Stimulated activated CD4-positive, alpha-beta T cell treated with anti-CD3 and anti-CD28 coated beads, Interleukin-1b, Interleukin-23, amount 100 ng/mL, for 24 hours (primary cell): ENCODE results near the gene CELA2A.
"Not testable (repeated sequence)": the region's sequence is repeated elsewhere in the genome, so short reads cannot be mapped to it uniquely, and the experiment has no call there.

Experiments
- DNase-seq, 4 experiments: peaks; one replicate each; pipeline ENCODE4 v3.0.0-alpha.2; 2020; ENCODE audit warnings: low read depth in 4 of 4, low spot score in 1 of 4

CELA2A gene

DNA sequence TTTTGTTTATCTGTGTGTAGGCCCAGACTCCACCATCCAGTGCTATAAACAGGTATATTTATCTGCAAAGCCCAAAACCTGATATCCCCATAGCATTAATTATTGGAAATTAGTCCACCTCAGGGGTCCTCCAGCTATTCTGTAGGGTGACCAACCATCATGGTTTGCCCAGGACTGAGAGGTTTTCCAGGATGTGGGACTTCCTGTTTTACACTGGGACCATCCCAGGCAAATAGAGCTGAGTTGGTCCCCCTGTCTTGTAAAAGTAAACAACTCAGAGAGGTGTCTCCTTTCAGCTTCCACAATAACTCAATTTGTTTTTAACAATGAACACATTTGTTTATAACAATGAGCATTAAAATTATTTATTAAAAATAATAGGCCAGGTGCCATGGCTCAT, 11.6 kb downstream of the CELA2A start:
- no peak for DNase-seq

DNA sequence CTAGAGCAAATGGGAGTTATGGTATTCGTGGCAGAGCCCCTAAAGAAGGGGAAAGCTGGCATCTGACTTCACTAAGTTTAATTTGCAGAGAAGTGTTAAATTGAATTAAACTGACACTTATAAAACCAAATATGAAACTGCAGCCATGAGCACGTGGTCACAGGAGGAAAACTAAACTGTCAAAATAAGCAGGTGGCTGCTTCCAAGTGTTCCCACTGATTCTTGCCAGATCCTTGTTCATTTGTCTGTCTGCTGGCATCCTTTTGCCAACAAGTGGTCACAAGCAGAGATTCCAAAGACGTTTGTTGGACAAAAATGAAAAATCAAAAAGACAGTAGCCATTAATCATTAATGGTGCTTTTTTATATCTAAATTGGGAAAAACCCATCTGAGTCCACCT, 12.8 kb downstream of the CELA2A start:
- no peak for DNase-seq

DNA sequence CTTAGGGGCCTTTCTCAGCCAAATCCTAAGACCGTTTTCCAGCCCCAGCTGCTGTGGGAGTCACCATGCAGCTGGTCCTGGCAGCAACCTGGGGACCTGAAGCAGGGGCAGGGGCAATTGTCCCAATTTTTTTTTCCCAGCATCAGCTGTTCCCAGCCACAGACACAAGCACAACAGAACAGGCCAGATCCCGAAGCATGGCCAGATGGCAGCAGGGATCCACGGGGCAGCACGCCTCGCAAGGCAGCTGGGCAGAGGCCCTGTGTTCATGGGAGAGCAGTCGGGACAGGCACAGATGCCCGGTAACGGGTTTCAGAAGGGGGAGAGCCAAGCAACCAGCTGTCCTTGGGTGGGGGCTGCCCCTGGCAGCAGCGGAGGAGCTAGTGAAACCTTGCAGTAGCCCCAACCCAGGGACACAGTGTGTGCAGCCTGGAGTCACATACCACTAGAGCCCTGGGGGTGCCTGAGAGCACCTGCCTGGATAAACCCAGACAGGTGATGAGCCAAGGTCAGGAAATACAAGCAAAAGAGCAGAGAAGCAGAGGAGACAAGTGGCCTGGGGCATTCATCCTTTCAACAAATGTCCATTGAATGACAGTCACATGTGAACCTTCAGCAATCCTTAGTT, 13.4 kb downstream of the CELA2A start:
- not testable (repeated sequence) for DNase-seq

DNA sequence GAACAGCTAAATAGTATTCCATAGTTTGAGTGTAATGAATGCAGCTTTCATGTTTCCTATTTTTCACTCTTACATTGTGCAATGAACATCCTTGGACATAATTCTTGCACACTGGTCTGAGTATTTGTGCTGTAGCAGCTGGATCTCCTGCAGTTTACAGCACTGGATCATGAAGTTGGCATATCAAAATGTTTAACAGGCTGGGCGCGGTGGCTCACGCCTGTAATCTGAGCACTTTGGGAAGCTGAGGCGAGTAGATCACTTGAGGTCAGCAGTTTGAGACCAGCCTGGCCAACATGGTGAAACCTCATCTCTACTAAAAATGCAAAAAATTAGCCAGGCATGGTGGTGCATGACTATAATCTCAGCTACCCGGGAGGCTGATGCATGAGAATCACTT, 14.5 kb downstream of the CELA2A start:
- not testable (repeated sequence) for DNase-seq

DNA sequence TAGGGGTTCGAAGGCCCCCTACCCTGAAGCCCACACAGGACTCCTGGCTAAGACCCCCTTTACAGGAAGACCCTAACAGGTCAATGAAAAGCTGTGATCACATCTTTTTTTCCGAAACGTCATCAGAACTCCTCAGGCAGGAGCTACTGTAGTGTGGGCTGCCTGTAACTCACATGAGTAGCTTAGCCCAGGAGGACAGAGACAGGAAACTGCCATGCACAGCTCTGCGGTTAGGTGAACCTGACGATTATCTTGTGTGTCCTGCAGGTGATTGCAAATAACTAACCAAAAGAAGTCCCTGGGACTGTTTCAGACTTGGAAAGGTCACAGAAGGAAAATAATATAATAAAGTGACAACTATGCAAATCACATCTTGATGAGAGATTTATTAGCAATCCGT, 15.2 kb downstream of the CELA2A start:
- not testable (repeated sequence) for DNase-seq

DNA sequence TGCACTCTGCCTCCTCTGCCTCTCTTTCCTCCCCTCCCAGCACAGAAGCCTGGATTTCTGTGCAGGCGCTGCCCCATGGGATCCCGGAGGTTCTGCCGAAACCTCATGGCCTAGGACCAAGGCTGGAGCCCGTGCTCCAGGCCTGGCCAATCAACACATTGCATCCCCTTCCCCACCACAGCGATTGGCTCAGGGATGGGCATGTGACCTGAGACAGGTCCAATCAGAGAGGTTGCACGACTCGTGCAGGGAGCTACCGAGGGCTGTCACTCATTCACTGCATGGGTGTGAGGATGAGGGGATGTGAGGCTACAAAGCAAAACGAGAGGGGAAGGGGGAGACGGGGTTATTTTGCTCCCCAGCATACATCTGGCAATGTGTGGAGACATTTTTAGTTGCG, 16.1 kb downstream of the CELA2A start:
- DNase-seq: no peak

DNA sequence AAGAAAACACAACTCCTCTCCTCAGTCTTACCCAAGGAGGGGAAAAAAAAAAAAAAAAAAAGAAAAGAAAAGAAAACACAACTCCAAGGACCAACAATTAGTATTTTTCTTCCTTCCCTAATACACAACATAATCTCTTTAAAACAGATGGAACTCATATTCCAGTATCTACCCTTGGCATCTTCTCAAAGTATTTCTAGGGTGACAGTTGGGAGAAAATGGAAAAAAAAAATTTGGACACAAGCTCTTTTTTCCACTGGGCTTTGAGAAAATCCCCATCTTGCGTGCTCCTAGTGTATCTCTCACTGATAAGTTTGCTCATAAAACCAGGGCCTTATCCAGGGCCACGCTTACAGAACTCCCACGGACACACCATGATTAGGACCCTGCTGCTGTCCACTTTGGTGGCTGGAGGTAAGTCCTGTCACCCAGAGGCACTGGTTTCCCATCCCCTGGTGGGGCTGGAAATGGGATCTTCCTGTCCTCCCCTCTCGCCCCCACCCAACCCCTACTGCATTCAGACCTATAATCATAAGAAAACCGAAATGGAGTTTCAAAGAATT, 19.3 kb downstream of the CELA2A start, which contains the start of gene CELA2B:
Gene CELA2B (plus strand): TSS at position 353 of the 563 bp plus-strand sequence. CDS start 22 bp downstream, at position 375.
- no peak for DNase-seq

DNA sequence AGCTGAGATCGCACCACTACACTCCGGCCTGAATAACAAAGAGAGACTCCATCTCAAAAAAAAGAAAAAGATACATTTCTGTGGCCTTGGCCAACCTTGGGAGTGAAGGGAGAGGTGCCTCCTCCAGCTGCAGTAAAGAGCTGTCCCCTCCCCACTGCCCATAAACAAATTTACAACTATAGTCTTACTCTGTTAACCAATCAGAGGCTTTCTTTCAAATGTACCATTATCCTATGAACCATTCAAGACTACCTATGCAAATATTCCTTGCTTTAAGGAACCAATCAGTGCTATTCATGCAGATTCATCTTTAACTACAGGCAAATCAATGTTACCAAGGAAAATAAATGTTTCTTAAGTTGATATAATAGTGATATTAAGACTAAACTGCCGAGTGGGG, 20.4 kb downstream of the CELA2A start:
- DNase-seq: no peak

DNA sequence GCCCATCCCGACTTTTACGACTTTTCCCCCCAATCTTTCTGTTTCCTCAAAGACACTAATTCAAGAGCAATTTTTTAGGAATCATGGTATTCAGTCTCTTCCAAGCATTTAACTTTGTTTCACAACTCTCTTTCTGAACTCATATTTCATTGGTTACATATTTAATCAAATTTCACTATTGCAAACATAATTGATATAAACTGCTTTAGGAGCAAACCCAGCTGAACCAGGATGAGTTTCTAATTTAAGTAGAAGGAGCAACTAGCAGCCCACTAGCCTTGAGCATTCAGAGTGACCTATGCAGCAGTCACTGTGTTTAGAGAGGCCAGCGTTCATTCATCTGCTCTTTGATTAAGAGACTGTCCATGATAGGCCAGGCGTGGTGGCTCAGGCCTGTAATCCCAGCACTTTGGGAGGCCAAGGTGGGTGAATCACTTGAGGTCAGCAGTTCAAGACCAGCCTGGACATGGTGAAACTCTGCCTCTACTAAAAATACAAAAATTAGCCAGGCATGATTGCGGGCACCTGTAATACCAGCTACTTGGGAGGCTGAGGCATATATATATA, 21.2 kb downstream of the CELA2A start:
- no peak for DNase-seq

DNA sequence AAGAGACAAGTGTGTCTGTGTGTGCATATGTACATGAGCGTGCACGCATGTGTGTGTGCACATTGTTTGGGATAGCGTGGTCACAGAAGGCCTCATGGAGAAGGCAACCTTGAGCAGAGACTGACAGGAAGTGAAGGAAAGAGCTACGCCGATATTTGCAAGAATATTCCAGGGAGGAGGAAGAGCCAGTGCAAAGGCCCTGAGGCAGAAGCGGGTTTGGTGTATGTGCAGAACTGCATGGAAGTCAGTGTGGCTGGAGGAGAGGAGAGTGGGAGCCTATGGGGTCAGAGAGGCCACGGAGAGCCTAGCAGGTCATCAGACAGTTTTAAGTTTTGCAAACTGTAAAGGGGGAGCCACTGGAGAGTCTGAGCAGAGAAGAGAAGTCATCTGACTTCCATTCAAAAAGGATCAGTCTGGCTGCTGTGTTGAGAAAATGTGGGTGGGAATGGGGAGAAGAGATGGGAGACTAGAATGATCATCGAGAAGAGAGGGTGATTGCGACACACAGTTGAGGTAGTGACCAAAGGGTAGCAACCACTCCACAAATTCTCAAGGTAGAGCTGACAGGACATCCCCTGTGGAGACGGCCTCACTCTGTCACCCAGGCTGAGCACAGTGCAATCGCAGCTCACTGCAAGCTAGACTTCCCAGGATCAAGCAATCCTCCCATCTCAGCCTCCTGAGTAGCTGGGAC, 23.3 kb downstream of the CELA2A start:
- DNase-seq: no peak

DNA sequence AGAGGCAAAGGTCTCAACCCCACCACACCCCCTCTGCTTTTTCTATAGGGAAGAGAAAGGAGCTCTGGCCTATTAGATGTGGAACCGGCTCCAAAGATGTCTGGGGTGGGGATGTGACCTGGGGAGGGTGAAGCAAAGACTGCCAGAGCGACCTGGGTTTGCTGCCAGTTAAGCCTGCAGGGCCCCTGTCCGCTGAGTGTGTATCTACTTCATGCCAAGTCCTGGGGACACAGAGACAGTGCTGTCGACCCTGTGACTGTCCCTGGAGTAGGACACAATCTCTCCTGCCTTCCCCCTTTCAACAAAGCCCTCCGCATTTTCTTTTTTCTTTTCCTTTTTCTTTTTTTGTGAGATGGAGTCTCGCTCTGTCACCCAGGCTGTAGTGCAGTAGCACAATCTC, 25.9 kb downstream of the CELA2A start:
- DNase-seq: not testable (repeated sequence)

DNA sequence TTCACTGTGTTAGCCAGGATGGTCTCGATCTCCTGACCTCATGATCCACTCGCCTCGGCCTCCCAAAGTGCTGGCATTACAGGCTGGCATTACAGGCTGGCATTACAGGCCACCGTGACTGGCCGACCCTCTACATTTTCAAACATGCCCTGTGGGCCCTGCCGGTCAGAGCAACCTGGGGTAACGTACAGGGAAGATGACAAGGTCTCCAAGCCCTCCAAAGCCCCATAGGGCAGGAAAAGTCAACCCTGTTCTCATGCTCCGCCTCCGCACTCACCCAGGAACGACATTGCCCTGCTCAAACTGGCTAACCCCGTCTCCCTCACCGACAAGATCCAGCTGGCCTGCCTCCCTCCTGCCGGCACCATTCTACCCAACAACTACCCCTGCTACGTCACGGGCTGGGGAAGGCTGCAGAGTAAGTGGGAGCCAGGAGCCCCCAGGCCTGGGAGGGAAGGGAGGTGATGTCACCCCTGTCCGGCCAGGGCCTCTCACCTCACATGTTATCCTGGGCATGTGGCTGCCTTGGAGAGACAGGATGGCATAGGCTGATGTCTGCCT, 26.5 kb downstream of the CELA2A start:
- not testable (repeated sequence) for DNase-seq

DNA sequence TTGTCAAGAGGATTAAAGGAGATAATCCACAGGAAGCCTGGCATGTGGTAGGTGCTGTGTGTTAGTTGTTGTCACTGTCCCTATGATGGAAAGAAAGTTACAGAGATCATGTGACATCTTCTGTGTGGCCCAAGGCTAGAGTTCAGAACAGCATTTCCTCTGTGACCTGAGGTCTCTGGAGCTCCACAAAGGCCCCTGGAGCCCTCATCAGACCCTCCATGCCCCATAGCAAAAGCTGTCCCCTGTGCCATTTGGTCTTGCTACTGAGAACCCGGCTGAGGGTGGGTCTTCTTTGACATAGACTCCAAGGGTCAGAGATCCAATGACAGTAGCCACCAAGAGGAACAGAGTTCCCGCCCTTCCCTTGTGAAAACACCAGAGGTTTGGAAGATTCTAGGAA, 27.4 kb downstream of the CELA2A start:
- DNase-seq: no peak

DNA sequence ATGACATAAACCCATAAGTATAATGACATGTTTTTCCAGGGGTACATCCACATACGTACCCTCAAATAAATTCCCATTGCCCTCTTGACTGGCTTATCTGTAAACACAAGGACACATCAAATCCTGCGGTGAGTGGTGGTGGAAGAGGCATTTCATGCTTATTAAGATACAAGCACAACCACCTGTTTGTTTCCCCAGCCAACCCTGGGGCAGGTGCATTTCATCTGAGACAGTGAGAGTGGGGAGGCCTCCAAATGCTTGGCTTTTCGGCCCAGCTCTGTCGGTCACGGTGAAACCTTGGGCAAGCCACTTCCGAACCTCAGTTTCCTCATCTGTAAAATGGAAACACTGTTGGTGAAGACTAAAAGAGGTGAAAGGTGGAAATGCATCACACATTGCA, 27.9 kb downstream of the CELA2A start:
- DNase-seq: not testable (repeated sequence)

DNA sequence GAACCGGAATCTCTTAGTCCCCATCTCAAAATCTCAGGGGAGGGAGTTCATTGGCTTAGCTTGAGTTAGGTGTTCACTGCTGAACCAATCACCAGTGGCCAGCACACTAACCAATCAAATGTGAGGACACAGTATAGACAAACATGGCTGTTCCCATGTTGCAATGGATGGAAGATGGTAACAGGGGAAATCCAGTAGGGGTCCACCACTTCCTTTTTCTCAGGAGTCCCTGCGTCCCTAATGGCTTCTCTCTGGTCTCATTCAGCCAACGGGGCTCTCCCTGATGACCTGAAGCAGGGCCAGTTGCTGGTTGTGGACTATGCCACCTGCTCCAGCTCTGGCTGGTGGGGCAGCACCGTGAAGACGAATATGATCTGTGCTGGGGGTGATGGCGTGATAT, 29.1 kb downstream of the CELA2A start:
- DNase-seq: no peak

DNA sequence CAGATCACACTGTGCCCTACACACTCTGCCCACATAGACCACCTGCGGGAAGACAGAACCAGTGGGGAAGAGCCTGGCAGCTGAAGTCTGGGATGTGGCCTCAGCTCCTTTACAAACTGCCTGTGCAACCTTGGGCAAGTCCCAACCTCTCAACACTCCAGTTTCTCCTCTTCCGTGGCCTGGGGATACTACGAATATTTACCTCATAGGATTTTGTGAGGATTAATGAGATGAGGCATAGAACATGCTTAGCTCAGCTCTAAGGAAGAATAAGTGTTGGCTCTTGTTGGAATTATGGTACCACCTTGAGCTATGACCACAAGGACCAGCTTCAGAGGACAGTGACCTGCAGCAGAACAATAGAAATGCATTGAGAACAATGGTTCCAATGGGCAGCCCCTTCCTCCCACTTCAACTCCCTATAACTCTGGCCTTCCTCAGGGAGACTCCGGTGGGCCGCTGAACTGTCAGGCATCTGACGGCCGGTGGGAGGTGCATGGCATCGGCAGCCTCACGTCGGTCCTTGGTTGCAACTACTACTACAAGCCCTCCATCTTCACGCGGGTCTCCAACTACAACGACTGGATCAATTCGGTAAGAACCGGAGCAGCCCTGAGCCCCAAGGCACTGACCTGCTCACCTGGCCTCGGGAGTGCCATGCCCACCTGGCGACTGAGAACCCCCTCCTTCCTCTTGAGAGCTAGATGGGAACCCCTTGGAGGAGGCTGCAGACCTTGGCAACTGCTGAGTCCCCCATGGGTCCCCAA, 30.5 kb downstream of the CELA2A start:
- not testable (repeated sequence) for DNase-seq

DNA sequence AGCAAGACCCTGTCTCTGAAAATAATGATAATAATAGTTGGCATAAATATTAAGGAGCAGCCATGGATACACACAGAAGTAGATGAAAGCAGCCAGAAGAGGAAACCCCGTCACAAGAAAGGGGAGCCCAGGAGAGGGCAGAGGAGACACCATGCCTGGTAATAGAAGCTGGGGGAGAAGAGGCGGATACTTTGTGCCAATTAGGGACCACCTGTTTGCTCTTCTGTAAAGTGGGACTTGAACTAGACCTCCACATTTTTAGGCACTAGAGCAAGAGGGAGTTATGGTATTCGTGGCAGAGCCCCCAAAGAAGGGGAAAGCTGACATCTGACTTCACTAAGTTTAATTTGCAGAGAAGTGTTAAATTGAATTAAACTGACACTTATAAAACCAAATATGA, 31.8 kb downstream of the CELA2A start:
- no peak for DNase-seq

DNA sequence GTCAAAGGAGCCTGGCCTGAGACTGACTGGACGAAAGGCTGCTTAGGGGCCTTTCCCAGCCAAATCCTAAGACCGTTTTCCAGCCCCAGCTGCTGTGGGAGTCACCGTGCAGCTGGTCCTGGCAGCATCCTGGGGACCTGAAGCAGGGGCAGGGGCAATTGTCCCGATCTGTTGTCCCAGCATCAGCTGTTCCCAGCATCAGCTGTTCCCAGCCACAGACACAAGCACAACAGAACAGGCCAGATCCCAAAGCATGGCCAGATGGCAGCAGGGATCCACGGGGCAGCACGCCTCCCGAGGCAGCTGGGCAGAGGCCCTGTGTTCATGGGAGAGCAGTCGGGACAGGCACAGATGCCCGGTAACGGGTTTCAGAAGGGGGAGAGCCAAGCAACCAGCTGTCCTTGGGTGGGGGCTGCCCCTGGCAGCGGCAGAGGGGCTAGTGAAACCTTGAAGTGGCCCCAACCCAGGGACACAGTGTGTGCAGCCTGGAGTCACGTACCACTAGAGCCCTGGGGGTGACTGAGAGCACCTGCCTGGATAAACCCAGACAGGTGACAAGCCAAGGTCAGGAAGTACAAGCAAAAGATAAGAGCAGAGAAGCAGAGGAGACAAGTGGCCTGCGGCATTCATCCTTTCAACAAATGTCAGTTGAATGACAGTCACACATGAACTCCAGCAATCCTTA, 32.7 kb downstream of the CELA2A start:
- no peak for DNase-seq

DNA sequence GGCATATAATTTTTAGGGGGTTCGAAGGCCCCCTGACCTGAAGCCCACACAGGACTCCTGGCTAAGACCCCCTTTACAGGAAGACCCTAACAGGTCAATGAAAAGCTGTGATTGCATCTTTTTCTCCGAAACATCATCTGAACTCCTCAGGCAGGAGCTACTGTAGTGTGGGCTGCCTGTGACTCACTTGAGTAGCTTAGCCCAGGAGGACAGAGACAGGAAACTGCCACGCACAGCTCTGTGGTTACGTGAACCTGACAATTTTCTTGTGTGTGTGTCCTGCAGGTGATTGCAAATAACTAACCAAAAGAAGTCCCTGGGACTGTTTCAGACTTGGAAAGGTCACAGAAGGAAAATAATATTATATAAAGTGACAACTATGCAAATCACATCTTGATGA, 34.5 kb downstream of the CELA2A start:
- not testable (repeated sequence) for DNase-seq

DNA sequence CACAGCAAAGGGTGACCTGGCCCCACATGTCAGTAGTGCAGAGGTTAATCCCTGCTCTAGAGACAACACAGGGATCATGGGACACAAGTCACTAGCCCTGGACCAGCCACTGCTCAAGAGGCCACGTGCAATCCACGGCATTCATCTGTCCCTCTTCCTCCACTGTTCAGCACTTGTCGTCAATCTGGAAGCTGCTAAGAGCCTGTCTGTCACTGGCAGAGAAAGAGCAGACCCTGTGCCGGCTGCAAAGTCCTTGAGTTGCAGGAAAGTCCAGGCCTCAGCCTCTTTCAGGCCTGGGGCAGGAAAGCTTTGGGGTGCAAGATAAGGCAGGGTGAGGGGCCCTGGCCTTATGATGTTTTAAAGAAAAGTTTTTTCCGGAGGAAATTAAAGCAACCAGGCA, 36.1 kb downstream of the CELA2A start:
- DNase-seq: no peak
